Trophoblast cell (in vitro differentiated cells and primary cell): Measurements from ENCODE around the gene SLC30A10.

Experiments used
- DNase-seq, 2 donors: peaks; one replicate each; pipeline ENCODE4 v3.0.0-alpha.2; 2016
- H2AFZ ChIP-seq: 2 replicates; pipeline ENCODE4 v1.6.1; 2013; ENCODE audit warnings: low read length, moderate library complexity, mild to moderate bottlenecking; ENCODE audit not compliant: insufficient read depth, poor library complexity
- H2AK5ac ChIP-seq: 2 replicates; pipeline ENCODE4 v1.6.1; 2013; ENCODE audit warnings: mild to moderate bottlenecking, low read length
- H2BK120ac ChIP-seq: 2 replicates; pipeline ENCODE4 v1.6.1; 2013; ENCODE audit warnings: low read length, mild to moderate bottlenecking, moderate library complexity; ENCODE audit not compliant: insufficient read depth, poor library complexity
- H2BK12ac ChIP-seq: 2 replicates; pipeline ENCODE4 v1.6.1; 2013; ENCODE audit warnings: mild to moderate bottlenecking, low read length, moderate library complexity
- H2BK5ac ChIP-seq: 2 replicates; pipeline ENCODE4 v1.6.1; 2013; ENCODE audit warnings: low read length, low read depth, moderate library complexity, mild to moderate bottlenecking; ENCODE audit not compliant: poor library complexity
- H3K14ac ChIP-seq: 2 replicates; pipeline ENCODE4 v1.6.1; 2013; ENCODE audit warnings: mild to moderate bottlenecking, low read length
- H3K18ac ChIP-seq: 2 replicates; pipeline ENCODE4 v1.6.1; 2013; ENCODE audit warnings: mild to moderate bottlenecking, low read length
- H3K23ac ChIP-seq: 2 replicates; pipeline ENCODE4 v1.6.1; 2013; ENCODE audit warnings: low read length
- H3K27ac ChIP-seq: 2 replicates; pipeline ENCODE4 v1.5.1; 2013; ENCODE audit warnings: low read depth, mild to moderate bottlenecking, inconsistent platforms, low read length, moderate library complexity
- H3K27me3 ChIP-seq: 2 replicates; pipeline ENCODE4 v1.6.1; 2013; ENCODE audit warnings: inconsistent platforms, mild to moderate bottlenecking, low read length, moderate library complexity; ENCODE audit not compliant: insufficient read depth
- H3K36me3 ChIP-seq, 2 experiments: 1 replicate in 1 of 2; 2 replicates in 1 of 2; pipeline ENCODE4 v1.6.1; 2013; ENCODE audit warnings: low read length in 2 of 2, mild to moderate bottlenecking in 2 of 2, moderate library complexity in 1 of 2; ENCODE audit not compliant: insufficient read depth in 2 of 2, control insufficient read depth in 1 of 2
- H3K4ac ChIP-seq: 2 replicates; pipeline ENCODE4 v1.6.1; 2013; ENCODE audit warnings: low read depth, mild to moderate bottlenecking, low read length, moderate library complexity
- H3K4me1 ChIP-seq, 2 experiments: 1 replicate in 1 of 2; 2 replicates in 1 of 2; pipeline ENCODE4 v1.6.1; 2013; ENCODE audit warnings: low read length in 2 of 2, mild to moderate bottlenecking in 2 of 2, moderate library complexity in 1 of 2; ENCODE audit not compliant: insufficient read depth in 2 of 2, control insufficient read depth in 1 of 2
- H3K4me2 ChIP-seq: 2 replicates; pipeline ENCODE4 v1.6.1; 2013; ENCODE audit warnings: inconsistent platforms, mild to moderate bottlenecking, low read length, moderate library complexity
- H3K4me3 ChIP-seq: 2 replicates; pipeline ENCODE4 v1.5.1; 2013; ENCODE audit warnings: mild to moderate bottlenecking, low read depth, low read length, inconsistent platforms
- H3K79me1 ChIP-seq: one replicate; pipeline ENCODE4 v1.6.1; 2013; ENCODE audit warnings: low read length
- H3K79me2 ChIP-seq: 2 replicates; pipeline ENCODE4 v1.6.1; 2013; ENCODE audit warnings: low read length, mild to moderate bottlenecking; ENCODE audit not compliant: control insufficient read depth, insufficient read depth, poor library complexity
- H3K9ac ChIP-seq: 2 replicates; pipeline ENCODE4 v1.6.1; 2013; ENCODE audit warnings: mild to moderate bottlenecking, low read length
- H3K9me3 ChIP-seq: 2 replicates; pipeline ENCODE4 v1.6.1; 2013; ENCODE audit warnings: low read depth, mild to moderate bottlenecking, control low read depth, inconsistent platforms, low read length; ENCODE audit not compliant: insufficient read depth
- H4K12ac ChIP-seq: 2 replicates; pipeline ENCODE4 v1.6.1; 2013; ENCODE audit warnings: low read depth, mild to moderate bottlenecking, low read length, moderate library complexity
- H4K8ac ChIP-seq: 2 replicates; pipeline ENCODE4 v1.6.1; 2013; ENCODE audit warnings: low read depth, mild to moderate bottlenecking, low read length, moderate library complexity
- H4K91ac ChIP-seq: one replicate; pipeline ENCODE4 v1.6.1; 2013; ENCODE audit warnings: low read depth, mild to moderate bottlenecking, low read length, moderate library complexity
- WGBS: extraction: QIAGEN DNeasy Blood & Tissue Kit; methylation state at CpG from one replicate; pipeline ENCODE4 v1.1.7; 2013; ENCODE audit warnings: missing lambda C conversion rate; ENCODE audit not compliant: insufficient read length, insufficient coverage; ENCODE audit errors: extremely low coverage; 5-methylcytosine and 5-hydroxymethylcytosine counted together

SLC30A10 gene

DNA sequence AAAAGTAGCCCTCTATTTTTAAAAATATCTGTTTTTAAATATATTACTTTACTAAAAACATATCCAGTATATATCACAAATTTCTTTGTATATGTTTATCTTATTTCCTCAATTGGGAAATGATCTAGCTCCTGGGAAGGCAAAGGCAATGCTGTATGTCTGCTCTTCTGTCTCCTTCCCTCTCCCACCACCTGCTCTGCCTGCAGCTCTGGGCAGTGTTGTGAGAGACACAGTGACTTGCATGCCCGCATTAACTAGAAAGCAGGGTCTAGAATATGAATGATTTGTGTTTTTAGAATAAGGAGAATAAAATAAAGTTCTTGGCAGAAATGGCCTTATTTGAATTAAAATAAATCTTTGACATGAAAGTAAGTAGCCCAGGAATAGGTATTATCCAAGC is 11.1 kb downstream of the SLC30A10 start:
- no peak overlapping the region for H4K12ac ChIP-seq
- no peak overlapping the region for H4K8ac ChIP-seq
- no peak overlapping the region for H3K4me2 ChIP-seq
- no peak overlapping the region for H3K4ac ChIP-seq
- no peak overlapping the region for H2BK120ac ChIP-seq
- peak; percentile 66 to 70 for DNase-seq
- no peak overlapping the region for H2BK5ac ChIP-seq
- H3K79me2 ChIP-seq: no peaks in the 10 kb centered on the region
- H3K14ac ChIP-seq: no peak overlapping the region
- H2BK12ac ChIP-seq: no peak overlapping the region
- H2AK5ac ChIP-seq: no peak overlapping the region
- no peak overlapping the region for H2AFZ ChIP-seq
- H3K4me3 ChIP-seq: no peak overlapping the region
- no peak overlapping the region for H4K91ac ChIP-seq
- H3K27me3 ChIP-seq: no peaks in the 10 kb centered on the region
- H3K9ac ChIP-seq: no peak overlapping the region
- no peaks in the 10 kb centered on the region for H3K79me1 ChIP-seq
- H3K23ac ChIP-seq: no peak overlapping the region
- H3K36me3 ChIP-seq: no peaks in the 10 kb centered on the region
- no peaks in the 10 kb centered on the region for H3K4me1 ChIP-seq
- no peaks in the 10 kb centered on the region for H3K9me3 ChIP-seq
- H3K27ac ChIP-seq: no peak overlapping the region
- no CpG with 5 or more reads among the region's 1 CpG for WGBS
- H3K18ac ChIP-seq: no peak overlapping the region

DNA sequence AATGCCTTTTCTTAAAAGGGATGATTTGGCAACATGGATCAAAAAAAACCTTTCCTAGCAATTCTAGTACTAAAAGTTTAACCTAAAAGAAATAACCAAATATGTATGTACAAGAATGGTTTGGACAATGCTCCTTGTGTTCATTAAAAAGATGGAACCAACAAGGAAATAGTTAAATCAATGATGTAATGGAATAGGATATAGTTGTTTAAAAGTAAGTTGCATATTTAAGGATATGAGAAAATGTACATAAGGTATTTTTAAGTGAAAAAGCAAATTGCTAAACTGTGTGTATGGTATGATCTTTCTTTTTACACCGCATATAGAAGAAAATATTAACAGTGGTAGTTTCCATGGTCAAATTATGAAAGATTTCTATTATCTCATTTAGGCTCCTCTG is 12.1 kb downstream of the SLC30A10 start:
- no CpG with 5 or more reads among the region's 1 CpG for WGBS

GRCh38 chr1:219913005-219913770 is 15.2 kb downstream of the SLC30A10 start:
- DNase-seq: no peak
- H3K23ac ChIP-seq: no peak overlapping the region
- H3K4me2 ChIP-seq: no peak overlapping the region

More for the DNA sequence above, 12.1 kb downstream of the SLC30A10 start:
- Histone ChIP-seq H3K9ac (no peak overlapping the region), H4K91ac (no peak overlapping the region), H3K4me2 (no peak overlapping the region), H2AK5ac (no peak overlapping the region), H2BK5ac (no peak overlapping the region), H4K8ac (no peak overlapping the region), H3K9me3 (no peaks in the 10 kb centered on the region), H3K23ac (no peak overlapping the region), H3K79me2 (no peaks in the 10 kb centered on the region), H2AFZ (no peak overlapping the region), H2BK120ac (no peak overlapping the region), H2BK12ac (no peak overlapping the region), H3K14ac (no peak overlapping the region), H4K12ac (no peak overlapping the region), H3K4ac (no peak overlapping the region), H3K79me1 (no peaks in the 10 kb centered on the region), H3K36me3 (no peaks in the 10 kb centered on the region), H3K27me3 (no peaks in the 10 kb centered on the region), H3K4me1 (no peaks in the 10 kb centered on the region), H3K4me3 (no peak overlapping the region), H3K27ac (no peak overlapping the region), H3K18ac (no peak overlapping the region)
- DNase-seq: no peak

GRCh38 chr1:219910716-219911115 is 17.6 kb downstream of the SLC30A10 start:
- H3K36me3 ChIP-seq: no peaks in the 10 kb centered on the region
- no peak overlapping the region for H3K27ac ChIP-seq
- DNase-seq: no peak
- no peak overlapping the region for H4K91ac ChIP-seq
- H2BK5ac ChIP-seq: no peak overlapping the region
- no peak overlapping the region for H4K8ac ChIP-seq
- no peak overlapping the region for H2BK12ac ChIP-seq
- H3K4me2 ChIP-seq: no peak overlapping the region
- no peaks in the 10 kb centered on the region for H3K27me3 ChIP-seq
- no peak overlapping the region for H2AFZ ChIP-seq
- no peak overlapping the region for H4K12ac ChIP-seq
- H3K4ac ChIP-seq: no peak overlapping the region
- H3K79me2 ChIP-seq: no peaks in the 10 kb centered on the region
- H2AK5ac ChIP-seq: no peak overlapping the region
- no peaks in the 10 kb centered on the region for H3K79me1 ChIP-seq
- no peak overlapping the region for H3K23ac ChIP-seq
- H3K4me1 ChIP-seq: no peaks in the 10 kb centered on the region
- H3K4me3 ChIP-seq: no peak overlapping the region
- H3K9me3 ChIP-seq: no peaks in the 10 kb centered on the region
- no peak overlapping the region for H3K14ac ChIP-seq
- no peak overlapping the region for H3K9ac ChIP-seq
- no CpG with 5 or more reads among the region's 6 CpGs for WGBS
- no peak overlapping the region for H3K18ac ChIP-seq
- no peak overlapping the region for H2BK120ac ChIP-seq

More at GRCh38 chr1:219913005-219913770, 15.2 kb downstream of the SLC30A10 start:
- no peak overlapping the region for H3K18ac ChIP-seq
- no peaks in the 10 kb centered on the region for H3K79me2 ChIP-seq
- no peaks in the 10 kb centered on the region for H3K9me3 ChIP-seq
- H3K14ac ChIP-seq: no peak overlapping the region
- no peak overlapping the region for H3K4me3 ChIP-seq
- no peak overlapping the region for H2AK5ac ChIP-seq
- H3K9ac ChIP-seq: no peak overlapping the region
- no peak overlapping the region for H3K4ac ChIP-seq
- no peaks in the 10 kb centered on the region for H3K4me1 ChIP-seq
- no peaks in the 10 kb centered on the region for H3K36me3 ChIP-seq
- no peak overlapping the region for H2BK120ac ChIP-seq
- no peak overlapping the region for H4K8ac ChIP-seq
- H3K27ac ChIP-seq: no peak overlapping the region
- H3K27me3 ChIP-seq: no peaks in the 10 kb centered on the region
- no peak overlapping the region for H2AFZ ChIP-seq
- no peak overlapping the region for H2BK12ac ChIP-seq
- H4K12ac ChIP-seq: no peak overlapping the region
- no peaks in the 10 kb centered on the region for H3K79me1 ChIP-seq
- no peak overlapping the region for H2BK5ac ChIP-seq
- H4K91ac ChIP-seq: no peak overlapping the region
